ENCODE data around the gene ALK.

GRCh38 chr2:29878898-29879297 lies 42.5 kb downstream of the ALK start:
- TF ChIP-seq CTCF (conservative IDR thresholded peaks at IDR 0.05) (no peak), ZFX (IDR thresholded peaks at IDR 0.05) (no peak)
